Lower lobe of right lung (tissue), 2 donors: ENCODE results near the gene MXD4. TPM values are rescaled to one million over a fixed set of nuclear protein-coding genes. Genes with fewer than 3 reads are reported as not detected.

Source experiments
- ATAC-seq, 2 donors: fragments of 200-7000 bp; cut with Tn5 transposase; one replicate each; pipeline ENCODE4 v1.9.1; 2020 to 2022; ENCODE audit warnings: mild to moderate bottlenecking in 2 of 2, moderate library complexity in 2 of 2
- DNase-seq: peaks from one replicate; pipeline ENCODE4 v3.0.0-alpha.2; 2020
- H3K27ac ChIP-seq: fragments of 200-600 bp; one replicate; pipeline ENCODE4 v1.8.0; 2022
- H3K27me3 ChIP-seq: fragments of 200-600 bp; one replicate; pipeline ENCODE4 v1.8.0; 2022; ENCODE audit warnings: low read depth
- H3K36me3 ChIP-seq: fragments of 200-600 bp; one replicate; pipeline ENCODE4 v1.8.0; 2022; ENCODE audit warnings: mild to moderate bottlenecking
- H3K4me1 ChIP-seq: fragments of 200-600 bp; one replicate; pipeline ENCODE4 v1.8.0; 2022
- H3K4me3 ChIP-seq: fragments of 200-600 bp; one replicate; pipeline ENCODE4 v1.8.0; 2022; ENCODE audit warnings: mild to moderate bottlenecking
- H3K9me3 ChIP-seq: fragments of 200-600 bp; one replicate; pipeline ENCODE4 v1.8.0; 2022
- intact Hi-C: fragments of 100-400 bp; cut with DNase I; formaldehyde crosslinking; loops from one replicate; pipeline ENCODE4 v1.11.0; 2022
- total RNA-seq: library from RNA; stranded (reverse); fragmentation: NEBNext Ultra II Directional; extraction: Animal tissue kit (Norgen Biotek cat#: 25700); gene quantifications from one replicate; pipeline ENCODE4 v1.2.1, GENCODE V29; 2021
- TF ChIP-seq, protein P1 (sequence below): fragments of 200-600 bp; IDR thresholded peaks from one replicate; pipeline ENCODE4 v1.8.0; 2022; ENCODE audit warnings: antibody characterized with exemption, mild to moderate bottlenecking
- donor health status: DM: no; HTN: yes; CAD: no; lungs with severe emphysema.

Gene MXD4
- total RNA-seq, 1 donor from 2014 or later = 74.3 TPM

DNA sequence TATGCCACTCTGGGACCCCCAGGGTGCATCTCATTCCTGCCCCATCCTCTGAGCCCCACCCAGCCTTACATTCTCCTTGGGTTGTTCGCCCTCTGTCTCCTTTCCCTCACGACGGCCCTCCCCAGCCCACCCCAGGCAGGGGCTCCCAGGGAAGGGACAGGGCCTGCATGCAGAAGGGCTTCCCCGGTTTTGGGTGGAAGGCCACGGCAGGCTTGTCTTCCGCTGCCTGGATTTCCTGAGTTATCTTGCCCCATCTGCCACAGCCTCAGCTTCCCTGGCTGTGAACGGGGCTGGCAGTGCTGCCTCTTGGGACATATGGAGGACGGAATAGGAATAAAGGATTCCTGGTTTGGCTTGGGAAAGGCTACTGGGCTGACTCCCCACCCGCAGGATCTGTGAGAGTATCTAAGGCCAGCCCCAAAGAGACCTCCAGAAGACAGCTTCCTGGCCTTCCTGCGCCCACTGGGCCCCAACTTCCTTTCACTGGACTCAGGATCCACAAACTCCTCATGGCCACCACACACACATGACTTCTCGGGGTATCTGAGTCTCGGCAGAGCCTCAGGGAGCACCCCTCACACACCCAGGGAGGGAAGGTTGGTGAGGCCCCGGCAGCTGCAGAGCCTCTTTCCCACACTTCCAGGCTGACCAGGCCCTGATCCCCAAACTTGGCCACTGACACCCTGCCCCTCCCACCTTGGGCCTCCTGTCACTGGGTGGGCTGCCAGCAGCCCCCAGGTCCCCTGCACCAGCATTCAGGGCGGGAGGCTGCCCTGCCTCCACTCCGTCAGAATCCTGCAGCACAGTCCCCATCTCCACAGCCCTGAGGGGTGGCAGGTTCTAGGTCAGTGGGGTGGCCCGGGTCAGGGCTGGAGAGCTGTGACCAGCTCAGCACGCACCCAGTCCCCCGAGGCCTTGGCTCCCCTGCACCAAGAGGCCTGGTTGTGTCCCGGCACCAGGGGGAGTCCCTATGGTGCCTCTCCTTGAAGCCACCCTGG, 3.5 kb upstream of the MXD4 start:
- peaks cover 38% of the 10 kb centered on the region for H3K4me1 ChIP-seq
- ATAC-seq (no peak), DNase-seq (peak; percentile 38)
- no peaks in the 10 kb centered on the region for H3K36me3 ChIP-seq
- intact Hi-C loops = no loop called here
- H3K9me3 ChIP-seq = no peaks in the 10 kb centered on the region
- peak overlapping the region; percentile 58 for H3K27ac ChIP-seq
- no peaks in the 10 kb centered on the region for H3K27me3 ChIP-seq
- TF ChIP-seq, protein P1, sequence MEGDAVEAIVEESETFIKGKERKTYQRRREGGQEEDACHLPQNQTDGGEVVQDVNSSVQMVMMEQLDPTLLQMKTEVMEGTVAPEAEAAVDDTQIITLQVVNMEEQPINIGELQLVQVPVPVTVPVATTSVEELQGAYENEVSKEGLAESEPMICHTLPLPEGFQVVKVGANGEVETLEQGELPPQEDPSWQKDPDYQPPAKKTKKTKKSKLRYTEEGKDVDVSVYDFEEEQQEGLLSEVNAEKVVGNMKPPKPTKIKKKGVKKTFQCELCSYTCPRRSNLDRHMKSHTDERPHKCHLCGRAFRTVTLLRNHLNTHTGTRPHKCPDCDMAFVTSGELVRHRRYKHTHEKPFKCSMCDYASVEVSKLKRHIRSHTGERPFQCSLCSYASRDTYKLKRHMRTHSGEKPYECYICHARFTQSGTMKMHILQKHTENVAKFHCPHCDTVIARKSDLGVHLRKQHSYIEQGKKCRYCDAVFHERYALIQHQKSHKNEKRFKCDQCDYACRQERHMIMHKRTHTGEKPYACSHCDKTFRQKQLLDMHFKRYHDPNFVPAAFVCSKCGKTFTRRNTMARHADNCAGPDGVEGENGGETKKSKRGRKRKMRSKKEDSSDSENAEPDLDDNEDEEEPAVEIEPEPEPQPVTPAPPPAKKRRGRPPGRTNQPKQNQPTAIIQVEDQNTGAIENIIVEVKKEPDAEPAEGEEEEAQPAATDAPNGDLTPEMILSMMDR = no peak
- H3K4me3 ChIP-seq = peak overlapping the region; percentile 0

DNA sequence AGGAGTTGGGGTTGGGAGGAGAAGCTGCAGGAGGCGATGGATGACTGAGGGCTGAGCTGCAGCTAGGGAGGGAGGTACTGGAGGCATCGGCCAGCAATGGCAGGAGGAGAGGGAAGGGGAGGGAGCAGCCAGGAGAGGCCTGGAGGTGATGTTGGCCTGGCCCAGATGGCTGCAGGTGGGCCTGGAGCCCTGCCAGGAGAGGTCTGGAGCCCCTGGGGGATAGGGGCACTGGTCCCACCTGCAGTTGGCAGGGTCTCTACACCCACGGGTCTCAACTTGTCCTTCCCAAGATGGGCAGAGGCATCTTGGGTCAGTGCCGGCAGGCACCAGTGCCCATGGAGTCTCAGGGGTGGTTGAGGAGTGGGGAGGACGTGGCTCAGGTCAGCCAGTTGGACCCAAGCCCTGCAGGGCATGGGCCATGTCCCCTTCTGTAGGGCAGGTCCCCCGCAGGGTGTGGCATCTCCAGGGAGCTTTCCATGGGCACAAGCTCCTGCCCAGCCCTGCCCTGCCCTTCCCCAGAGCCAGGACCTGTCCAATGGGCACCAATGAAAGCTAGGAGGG, 2.7 kb upstream of the MXD4 start:
- Histone ChIP-seq H3K4me3 (no peak overlapping the region), H3K27me3 (no peaks in the 10 kb centered on the region), H3K9me3 (no peaks in the 10 kb centered on the region), H3K4me1 (peaks cover 47% of the 10 kb centered on the region), H3K27ac (no peak overlapping the region), H3K36me3 (no peaks in the 10 kb centered on the region)
- TF ChIP-seq, protein P1 = no peak
- intact Hi-C loops = no loop called here
- DNase-seq = peak; percentile 46
- ATAC-seq = no peak

DNA sequence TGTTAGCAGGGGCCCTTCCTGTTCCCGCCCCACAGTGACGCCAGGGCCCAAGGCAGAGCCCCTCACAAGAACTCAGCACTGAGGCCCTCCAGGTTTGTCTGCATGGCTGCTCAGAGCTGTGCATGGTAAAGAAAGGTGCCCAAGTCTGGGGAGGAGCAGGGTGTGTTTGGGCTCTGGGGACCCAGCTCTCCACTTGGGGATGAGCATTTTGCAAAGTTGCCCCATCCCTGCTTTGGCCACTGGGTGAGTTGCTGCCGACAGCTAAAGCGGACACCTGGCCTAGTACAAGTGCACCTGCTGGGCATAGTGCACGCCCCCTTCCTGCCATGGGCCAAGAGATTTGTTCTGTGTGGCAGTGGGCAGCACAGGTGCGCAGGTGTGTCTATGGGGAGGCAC, 2.0 kb upstream of the MXD4 start:
- peaks cover 53% of the 10 kb centered on the region for H3K4me1 ChIP-seq
- H3K9me3 ChIP-seq = no peaks in the 10 kb centered on the region
- H3K27me3 ChIP-seq = no peaks in the 10 kb centered on the region
- H3K4me3 ChIP-seq = no peak overlapping the region
- H3K27ac ChIP-seq = no peak overlapping the region
- peaks cover 4% of the 10 kb centered on the region for H3K36me3 ChIP-seq
- ATAC-seq (no peak), DNase-seq (no peak)
- intact Hi-C loops = no loop called here
- TF ChIP-seq, protein P1 = no peak

DNA sequence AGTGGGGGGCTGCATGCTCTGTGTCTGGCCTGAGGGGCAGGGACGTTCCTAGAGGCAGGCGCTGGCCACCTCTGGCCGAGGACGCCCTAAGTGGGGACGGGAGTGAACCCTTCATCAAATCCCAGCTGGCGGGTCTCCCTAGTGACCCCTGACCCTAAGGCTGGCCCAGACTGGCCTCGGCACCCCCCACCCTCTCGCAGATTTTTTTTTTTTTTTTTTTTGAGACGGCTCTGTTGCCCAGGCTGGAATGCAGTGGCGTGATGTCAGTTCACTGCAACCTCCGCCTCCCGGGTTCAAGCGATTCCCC, 988 bp upstream of the MXD4 start:
- peaks cover 15% of the 10 kb centered on the region for H3K36me3 ChIP-seq
- H3K9me3 ChIP-seq = no peaks in the 10 kb centered on the region
- H3K4me1 ChIP-seq = peaks cover 63% of the 10 kb centered on the region
- peak overlapping the region; percentile 98 for H3K4me3 ChIP-seq
- no peaks in the 10 kb centered on the region for H3K27me3 ChIP-seq
- TF ChIP-seq, protein P1 = no peak
- H3K27ac ChIP-seq = peak overlapping the region; percentile 94
- no peak for DNase-seq
- ATAC-seq = no peak
- intact Hi-C loops = no loop called here

DNA sequence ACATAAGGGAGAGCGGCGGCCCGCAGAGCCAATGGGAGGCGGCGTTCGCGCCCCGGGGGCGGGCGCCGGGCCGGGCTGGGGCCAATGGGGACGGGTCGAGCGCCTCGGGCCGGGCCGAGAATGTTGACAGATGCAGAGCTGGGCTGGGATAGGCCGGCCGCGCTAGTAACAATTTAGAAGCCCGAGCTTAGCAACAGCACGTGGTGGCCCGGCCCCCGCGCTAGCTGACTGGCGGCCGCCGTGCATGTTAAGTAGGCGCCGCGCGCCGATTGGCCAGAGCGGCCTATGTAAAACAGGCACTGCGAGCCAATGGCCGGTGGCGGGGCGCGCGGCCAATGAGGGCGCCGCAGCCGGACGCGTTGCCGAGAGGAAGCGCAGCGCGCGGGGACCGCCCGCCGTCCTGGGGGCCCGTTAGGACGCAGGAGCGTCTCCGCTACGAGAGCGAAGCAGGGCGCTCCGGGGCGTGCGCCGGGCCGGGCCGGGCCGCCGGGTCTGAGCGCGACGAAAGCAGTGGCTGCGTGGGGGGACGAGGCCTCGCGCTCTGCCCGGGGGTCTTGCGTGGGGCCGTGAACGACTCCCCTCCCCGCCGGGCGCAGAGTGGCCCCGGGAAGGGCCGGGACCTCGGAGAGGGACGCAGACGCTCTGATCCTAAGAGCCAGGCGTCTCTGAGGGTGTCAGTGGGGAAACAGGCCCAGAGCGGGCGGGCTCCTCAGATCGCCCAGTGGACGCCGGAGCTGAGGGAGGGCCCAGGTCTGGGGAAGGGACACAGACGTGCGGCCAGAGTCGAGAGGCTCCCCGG, 435 bp upstream of the MXD4 start:
- Histone ChIP-seq H3K4me1 (peaks cover 69% of the 10 kb centered on the region), H3K9me3 (no peaks in the 10 kb centered on the region), H3K27me3 (no peaks in the 10 kb centered on the region), H3K36me3 (peaks cover 20% of the 10 kb centered on the region), H3K4me3 (peak overlapping the region; percentile 98), H3K27ac (peak overlapping the region; percentile 94)
- intact Hi-C loops = no loop called here
- TF ChIP-seq, protein P1 = no peak
- ATAC-seq (peak; percentile 97), DNase-seq (peak; percentile 100)
